Measurements from ENCODE around the gene ACY1. TPM values are rescaled to one million over a fixed set of nuclear protein-coding genes. Genes with fewer than 3 reads are reported as not detected.

Gene ACY1
- total and polyA plus RNA-seq, 2 donors (not counting 3 experiments of a cell fraction or from before 2014, with no cell fraction given) = 13.4 to 32.9 TPM

DNA sequence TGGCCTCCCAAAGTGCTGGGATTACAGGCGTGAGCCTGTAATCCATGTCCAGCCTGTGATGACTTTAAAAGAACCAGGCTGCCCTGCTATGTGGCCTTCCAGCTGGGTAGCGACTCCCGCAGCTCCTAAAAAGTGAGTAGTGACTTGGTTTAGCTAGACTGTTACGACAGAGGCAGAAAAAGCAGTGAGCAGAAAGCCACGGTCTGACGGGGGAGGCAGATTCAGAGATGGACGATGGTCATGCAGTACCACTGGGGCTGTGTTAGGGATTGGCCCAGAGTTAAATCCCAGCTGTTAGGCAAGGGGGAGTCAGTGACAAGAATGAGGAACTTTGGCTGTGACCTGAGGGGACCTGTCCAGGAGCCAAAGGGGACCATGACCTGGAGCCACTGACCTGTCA, 15.4 kb downstream of the ACY1 start:
- Histone ChIP-seq H3K27me3 (ENCODE audit: control insufficient read depth in 2 of 2, insufficient read depth in 2 of 2, low read length in 2 of 2) (no peaks in the 10 kb centered on the region), H3K79me2 (ENCODE audit: control insufficient read depth, insufficient read depth, low read length) (peaks cover 19% of the 10 kb centered on the region), H3K9me1 (replicated peaks; ENCODE audit: control insufficient read depth, extremely low read depth, insufficient read depth, low read length) (no peaks in the 10 kb centered on the region), H3K9me3 (replicated peaks; ENCODE audit: control insufficient read depth, insufficient read depth, low read length) (no peaks in the 10 kb centered on the region), H3K4me3 (replicated peaks in 1 of 3; ENCODE audit: insufficient read depth in 1 of 3, low read depth in 1 of 3, low read length in 3 of 3) (no peak overlapping the region), H3K4me2 (ENCODE audit: insufficient read depth, low read length) (no peak overlapping the region), H3K27ac (ENCODE audit: insufficient read depth, low read depth, low read length) (no peak overlapping the region), H2AFZ (ENCODE audit: low read depth, low read length) (no peak overlapping the region), H3K9ac (replicated peaks; ENCODE audit: extremely low read depth, insufficient read depth, low read length) (no peak overlapping the region), H4K20me1 (replicated peaks; ENCODE audit: control insufficient read depth, extremely low read depth, insufficient read depth, low read length) (no peaks in the 10 kb centered on the region), H3K36me3 (ENCODE audit: control insufficient read depth in 2 of 2, extremely low read depth in 1 of 2, insufficient read depth in 2 of 2, low read length in 2 of 2) (peaks cover 9 to 10% of the 10 kb centered on the region in 2 experiments), H3K4me1 (ENCODE audit: control insufficient read depth, extremely low read depth, insufficient read depth, low read length) (peaks cover 19% of the 10 kb centered on the region)
- FAIRE-seq (no peak), DNase-seq (ENCODE audit: low read depth, low spot score) (no peak)
- CTCF ChIA-PET = no interaction called here
- POLR2A ChIA-PET = no interaction called here
- no TSS peak for BruUV-seq (replicated peaks)
- intact Hi-C loops (cut with micrococcal nuclease) (no loop called here), dilution Hi-C loops (cut with MboI; ENCODE audit: extremely low pct_ligation_motif_present, low sequenced_read_pairs) (loop anchor here (10.0 kb wide), 1 partner anchor 146 kb away; no protein-coding TSS in a partner anchor)
- TF ChIP-seq, protein P1, sequence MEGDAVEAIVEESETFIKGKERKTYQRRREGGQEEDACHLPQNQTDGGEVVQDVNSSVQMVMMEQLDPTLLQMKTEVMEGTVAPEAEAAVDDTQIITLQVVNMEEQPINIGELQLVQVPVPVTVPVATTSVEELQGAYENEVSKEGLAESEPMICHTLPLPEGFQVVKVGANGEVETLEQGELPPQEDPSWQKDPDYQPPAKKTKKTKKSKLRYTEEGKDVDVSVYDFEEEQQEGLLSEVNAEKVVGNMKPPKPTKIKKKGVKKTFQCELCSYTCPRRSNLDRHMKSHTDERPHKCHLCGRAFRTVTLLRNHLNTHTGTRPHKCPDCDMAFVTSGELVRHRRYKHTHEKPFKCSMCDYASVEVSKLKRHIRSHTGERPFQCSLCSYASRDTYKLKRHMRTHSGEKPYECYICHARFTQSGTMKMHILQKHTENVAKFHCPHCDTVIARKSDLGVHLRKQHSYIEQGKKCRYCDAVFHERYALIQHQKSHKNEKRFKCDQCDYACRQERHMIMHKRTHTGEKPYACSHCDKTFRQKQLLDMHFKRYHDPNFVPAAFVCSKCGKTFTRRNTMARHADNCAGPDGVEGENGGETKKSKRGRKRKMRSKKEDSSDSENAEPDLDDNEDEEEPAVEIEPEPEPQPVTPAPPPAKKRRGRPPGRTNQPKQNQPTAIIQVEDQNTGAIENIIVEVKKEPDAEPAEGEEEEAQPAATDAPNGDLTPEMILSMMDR (IDR thresholded peaks at IDR 0.05; ENCODE audit: extremely low read depth in 1 of 2, insufficient read depth in 1 of 2, low read depth in 1 of 2, low read length in 2 of 2) = no peak
- TF ChIP-seq JUN (IDR thresholded peaks at IDR 0.05; ENCODE audit: borderline replicate concordance, insufficient read depth, insufficient read length, low read depth) = no peak
- TF ChIP-seq POLR2A (IDR thresholded peaks at IDR 0.05; ENCODE audit: low read depth, low read length) = no peak
- TF ChIP-seq EZH2 (IDR thresholded peaks at IDR 0.05; ENCODE audit: borderline replicate concordance, low read depth, low read length, severe bottlenecking) = no peak
- TF ChIP-seq MYC (IDR thresholded peaks at IDR 0.05; ENCODE audit: low read depth, low read length) = no peak
- no peak for TF ChIP-seq FOS (IDR thresholded peaks at IDR 0.05; ENCODE audit: borderline replicate concordance, insufficient read depth, low read length)
- TF ChIP-seq POLR2AphosphoS5 (IDR thresholded peaks at IDR 0.05; ENCODE audit: insufficient read depth, low read depth, low read length) = no peak
- no peak for TF ChIP-seq GATA2 (IDR thresholded peaks at IDR 0.05; ENCODE audit: insufficient read depth, insufficient read length, low read depth, low read length)
- TF ChIP-seq, protein P2, sequence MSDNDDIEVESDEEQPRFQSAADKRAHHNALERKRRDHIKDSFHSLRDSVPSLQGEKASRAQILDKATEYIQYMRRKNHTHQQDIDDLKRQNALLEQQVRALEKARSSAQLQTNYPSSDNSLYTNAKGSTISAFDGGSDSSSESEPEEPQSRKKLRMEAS (IDR thresholded peaks at IDR 0.05; ENCODE audit: insufficient read depth, insufficient read length) = no peak

Measured in endothelial cell of umbilical vein (primary cell).